Right atrium auricular region (tissue), 2 donors: ENCODE results near the gene EVC2. TPM values are rescaled to one million over a fixed set of nuclear protein-coding genes. Genes with fewer than 3 reads are reported as not detected.

Experiments
- DNase-seq: peaks from one replicate; pipeline ENCODE4 v3.0.0-alpha.2; 2019; ENCODE audit warnings: low spot score
- H3K27ac ChIP-seq, 2 donors: fragments of 200-600 bp; sonication (generic); 1 replicate in 1 of 2; 2 replicates in 1 of 2; pipeline ENCODE4 v1.5.1; 2016 to 2019
- H3K27me3 ChIP-seq, 2 donors: fragments of 200-600 bp; sonication (generic); one replicate each; pipeline versions ENCODE4 v1.5.1 to v1.6.0; 2017 to 2019
- H3K36me3 ChIP-seq: fragments of 200-600 bp; sonication (generic); one replicate; pipeline ENCODE4 v1.5.1; 2016
- H3K4me1 ChIP-seq, 2 donors: fragments of 200-600 bp; sonication (generic); one replicate each; pipeline versions ENCODE4 v1.5.1 to v1.6.0; 2017 to 2019
- H3K4me3 ChIP-seq, 2 donors: fragments of 200-600 bp; sonication (generic); 1 replicate in 1 of 2; 2 replicates in 1 of 2; pipeline ENCODE4 v1.5.1; 2017 to 2019; ENCODE audit warnings: mild to moderate bottlenecking in 1 of 2, moderate library complexity in 1 of 2
- H3K9me3 ChIP-seq, 2 donors: fragments of 200-600 bp; sonication (generic); one replicate each; pipeline ENCODE4 v1.5.1; 2019
- total RNA-seq, 2 donors: library from RNA; depleted of rRNA; stranded (reverse); fragments of >200 nt; gene quantifications; one replicate each; pipeline ENCODE4 v1.1.0, GENCODE V29; 2016
- TF ChIP-seq, protein P1 (sequence below), 2 donors: fragments of 200-600 bp; sonication (generic); IDR thresholded peaks; one replicate each; pipeline ENCODE4 v1.5.1; 2019; ENCODE audit warnings: antibody characterized with exemption in 2 of 2

EVC2 gene
- total RNA-seq, 2 donors from 2014 or later, result 2.6 to 7.0 TPM

DNA sequence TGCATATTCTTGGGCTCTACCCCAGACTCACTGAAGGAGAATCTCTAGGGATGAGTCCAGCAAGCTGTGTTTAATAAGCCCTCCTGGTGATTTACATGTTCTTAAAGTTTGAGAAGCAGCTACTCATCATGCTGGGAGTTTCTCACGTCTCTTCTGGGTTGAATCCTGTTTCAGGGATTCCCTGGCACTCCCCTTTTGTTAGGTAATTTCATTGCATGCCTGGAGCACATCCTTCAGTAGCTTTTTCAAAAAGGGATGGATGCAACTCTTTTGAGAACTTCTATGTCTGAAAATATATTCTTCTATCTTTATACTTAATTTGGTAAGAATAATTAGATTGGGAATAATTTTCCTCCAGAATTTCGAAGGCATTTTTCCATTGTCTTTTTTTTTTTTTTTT, 7.0 kb upstream of the EVC2 start:
- DNase-seq, result no peak
- TF ChIP-seq, protein P1, sequence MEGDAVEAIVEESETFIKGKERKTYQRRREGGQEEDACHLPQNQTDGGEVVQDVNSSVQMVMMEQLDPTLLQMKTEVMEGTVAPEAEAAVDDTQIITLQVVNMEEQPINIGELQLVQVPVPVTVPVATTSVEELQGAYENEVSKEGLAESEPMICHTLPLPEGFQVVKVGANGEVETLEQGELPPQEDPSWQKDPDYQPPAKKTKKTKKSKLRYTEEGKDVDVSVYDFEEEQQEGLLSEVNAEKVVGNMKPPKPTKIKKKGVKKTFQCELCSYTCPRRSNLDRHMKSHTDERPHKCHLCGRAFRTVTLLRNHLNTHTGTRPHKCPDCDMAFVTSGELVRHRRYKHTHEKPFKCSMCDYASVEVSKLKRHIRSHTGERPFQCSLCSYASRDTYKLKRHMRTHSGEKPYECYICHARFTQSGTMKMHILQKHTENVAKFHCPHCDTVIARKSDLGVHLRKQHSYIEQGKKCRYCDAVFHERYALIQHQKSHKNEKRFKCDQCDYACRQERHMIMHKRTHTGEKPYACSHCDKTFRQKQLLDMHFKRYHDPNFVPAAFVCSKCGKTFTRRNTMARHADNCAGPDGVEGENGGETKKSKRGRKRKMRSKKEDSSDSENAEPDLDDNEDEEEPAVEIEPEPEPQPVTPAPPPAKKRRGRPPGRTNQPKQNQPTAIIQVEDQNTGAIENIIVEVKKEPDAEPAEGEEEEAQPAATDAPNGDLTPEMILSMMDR (IDR thresholded peaks at IDR 0.05), result no peak

DNA sequence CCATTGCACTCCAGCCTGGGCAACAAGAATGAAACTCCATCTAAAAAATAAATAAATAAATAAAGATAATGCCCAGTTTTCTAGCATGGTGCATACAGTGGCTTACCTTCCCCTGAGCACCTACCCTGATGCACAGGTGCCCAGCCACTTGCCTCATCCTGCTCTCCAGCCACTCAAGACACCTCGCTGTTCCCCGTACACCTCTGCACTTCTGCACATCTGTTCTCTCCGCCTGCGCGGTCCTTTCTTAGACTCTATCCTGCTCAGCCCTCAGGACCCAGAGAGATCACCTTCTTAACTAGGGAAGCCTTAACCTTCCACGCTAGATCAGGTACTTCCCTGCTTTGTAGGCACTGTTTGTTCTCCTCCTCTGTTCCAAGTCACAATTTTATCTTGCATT, 5.5 kb upstream of the EVC2 start:
- TF ChIP-seq, protein P1 (IDR thresholded peaks at IDR 0.05), result no peak
- H3K4me3 ChIP-seq, result no peak overlapping the region
- DNase-seq, result no peak
- peaks cover 0 to 8% of the 10 kb centered on the region in 2 donors for H3K9me3 ChIP-seq
- H3K36me3 ChIP-seq, result no peaks in the 10 kb centered on the region
- no peaks in the 10 kb centered on the region for H3K27me3 ChIP-seq
- peaks cover 0 to 23% of the 10 kb centered on the region in 2 donors for H3K4me1 ChIP-seq
- no peak overlapping the region for H3K27ac ChIP-seq

More for the DNA sequence above, 7.0 kb upstream of the EVC2 start:
- Histone ChIP-seq H3K27me3 (no peaks in the 10 kb centered on the region), H3K9me3 (peaks cover 0 to 8% of the 10 kb centered on the region in 2 donors), H3K36me3 (no peaks in the 10 kb centered on the region), H3K4me1 (peaks cover 0 to 17% of the 10 kb centered on the region in 2 donors), H3K27ac (no peak overlapping the region), H3K4me3 (no peak overlapping the region)

DNA sequence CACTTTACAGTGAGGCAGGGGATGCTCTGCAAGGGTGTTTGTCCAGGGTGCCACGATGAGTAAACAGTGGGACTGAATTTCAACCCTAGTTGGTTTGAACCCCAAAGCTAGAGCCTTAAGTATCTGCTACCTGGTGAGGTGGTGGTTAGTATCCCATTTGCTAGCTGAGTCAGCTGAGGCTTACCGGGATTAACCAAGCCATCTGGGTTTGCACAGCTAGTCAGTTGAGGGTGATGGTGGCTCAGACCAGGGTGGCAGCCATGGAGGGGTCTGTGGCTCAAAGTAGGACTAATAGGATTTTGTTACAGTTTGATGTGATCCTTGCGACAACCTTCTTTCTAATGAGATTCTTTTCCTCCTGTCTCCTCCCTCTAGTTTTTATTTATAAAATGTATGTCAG, 4.6 kb upstream of the EVC2 start:
- TF ChIP-seq, protein P1 (IDR thresholded peaks at IDR 0.05), result no peak
- no peak overlapping the region for H3K4me3 ChIP-seq
- H3K27me3 ChIP-seq, result no peaks in the 10 kb centered on the region
- H3K9me3 ChIP-seq, result peaks cover 0 to 8% of the 10 kb centered on the region in 2 donors
- DNase-seq, result no peak
- H3K27ac ChIP-seq, result no peak overlapping the region
- H3K4me1 ChIP-seq, result peaks cover 0 to 27% of the 10 kb centered on the region in 2 donors
- H3K36me3 ChIP-seq, result no peaks in the 10 kb centered on the region

DNA sequence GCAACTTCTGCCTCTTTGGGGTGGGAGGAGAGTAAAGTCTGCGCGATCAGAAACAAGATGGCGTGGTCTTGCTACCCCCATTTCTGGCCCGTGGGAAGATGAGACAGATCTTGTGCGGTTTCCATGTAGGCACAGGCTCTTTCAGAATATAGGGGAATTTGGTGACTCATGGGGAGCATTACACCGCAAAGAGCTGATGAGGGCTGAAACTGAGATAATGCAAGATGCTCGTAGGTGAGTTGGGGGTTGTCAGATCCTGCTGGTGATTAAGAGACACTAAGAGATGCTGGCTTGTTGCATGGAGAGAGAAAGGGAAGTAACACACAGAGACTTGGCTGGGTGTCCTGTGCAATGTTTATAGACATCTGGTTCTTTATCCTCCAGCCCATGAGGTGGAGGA, 4.2 kb upstream of the EVC2 start:
- Histone ChIP-seq H3K27me3 (no peaks in the 10 kb centered on the region), H3K36me3 (no peaks in the 10 kb centered on the region), H3K27ac (no peak overlapping the region), H3K4me3 (no peak overlapping the region), H3K9me3 (peaks cover 0 to 8% of the 10 kb centered on the region in 2 donors), H3K4me1 (peaks cover 0 to 32% of the 10 kb centered on the region in 2 donors)
- TF ChIP-seq, protein P1 (IDR thresholded peaks at IDR 0.05), result no peak
- DNase-seq, result no peak

DNA sequence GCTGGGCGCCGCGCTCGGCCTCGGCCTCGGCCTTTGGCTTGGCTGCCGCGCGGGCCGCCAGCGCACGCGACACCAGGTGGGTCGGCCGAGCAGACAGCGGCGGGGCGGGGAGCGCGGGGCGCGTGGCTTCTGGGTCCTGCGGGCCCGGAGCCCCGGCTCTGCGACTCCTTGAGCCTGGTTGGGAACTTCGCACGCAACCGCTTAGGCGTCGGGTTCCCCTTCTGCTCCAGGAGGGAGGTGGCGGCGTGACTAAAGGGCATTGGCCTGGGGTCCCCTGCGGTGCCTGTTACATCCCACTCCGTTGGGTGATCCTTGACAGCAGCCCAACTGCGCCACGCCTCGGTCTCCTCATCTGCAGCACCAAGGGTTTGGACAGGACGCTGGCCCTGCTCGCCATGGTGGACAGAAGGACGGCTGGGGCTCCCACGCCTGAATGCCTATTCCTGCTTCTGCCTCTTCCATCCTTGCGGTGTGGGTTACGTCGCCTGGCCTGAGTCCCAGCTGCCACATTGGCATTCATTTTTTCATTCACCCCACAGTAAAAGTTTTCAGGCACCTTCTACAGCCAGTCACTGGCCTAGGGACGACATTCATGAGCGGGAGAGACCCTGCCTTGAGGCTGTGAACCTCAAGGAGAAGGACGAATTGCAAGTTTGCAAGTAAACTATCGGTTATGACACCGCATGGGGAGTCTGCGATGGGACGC, 3.3 kb upstream of the EVC2 start:
- H3K4me1 ChIP-seq, result peaks cover 0 to 39% of the 10 kb centered on the region in 2 donors

More for the DNA sequence above, 3.3 kb upstream of the EVC2 start:
- Histone ChIP-seq H3K36me3 (no peaks in the 10 kb centered on the region), H3K9me3 (peaks cover 0 to 8% of the 10 kb centered on the region in 2 donors), H3K4me3 (peak overlapping the region; percentile 51 to 58), H3K27me3 (no peaks in the 10 kb centered on the region), H3K27ac (peak overlapping the region; percentile 60 to 70)
- TF ChIP-seq, protein P1 (IDR thresholded peaks at IDR 0.05), result no peak
- no peak for DNase-seq
